ENCODE measurements around the gene NTSR2. TPM values are rescaled to one million over a fixed set of nuclear protein-coding genes. Genes with fewer than 3 reads are reported as not detected.

Gene NTSR2
- total RNA-seq, 1 experiment from 2014 or later, result not detected

GRCh38 chr2:11685906-11686470 lies 16.0 kb upstream of the NTSR2 start:
- Histone ChIP-seq H3K27ac (ENCODE audit: low read length) (no peak overlapping the region), H3K4me3 (ENCODE audit: low read length) (no peak overlapping the region), H3K36me3 (ENCODE audit: low read depth, low read length) (no peaks in the 10 kb centered on the region), H3K9me2 (replicated peaks; ENCODE audit: low read length) (no peaks in the 10 kb centered on the region), H2AFZ (ENCODE audit: low read length) (no peak overlapping the region), H3K4me2 (ENCODE audit: low read length) (no peak overlapping the region), H4K20me1 (ENCODE audit: low read length) (no peaks in the 10 kb centered on the region), H3K9ac (ENCODE audit: low read length) (no peak overlapping the region), H3K79me2 (ENCODE audit: low read length) (no peaks in the 10 kb centered on the region), H3K9me3 (ENCODE audit: low read length) (no peaks in the 10 kb centered on the region), H3K4me1 (ENCODE audit: insufficient read depth, low read length) (peaks cover 27% of the 10 kb centered on the region), H3F3A (ENCODE audit: low read length, unreplicated experiment) (no peaks in the 10 kb centered on the region), H3K27me3 (ENCODE audit: low read length) (no peaks in the 10 kb centered on the region)
- CTCF ChIA-PET, result no interaction called here
- POLR2A ChIA-PET (ENCODE audit: unreplicated experiment), result no interaction called here
- ATAC-seq (no peak), DNase-seq (no peak)
- intact Hi-C loops (cut with micrococcal nuclease), result no loop called here
- TF ChIP-seq EZH2phosphoT487 (IDR thresholded peaks at IDR 0.05; ENCODE audit: borderline replicate concordance, low read length) (no peak), EZH2 (IDR thresholded peaks at IDR 0.05; ENCODE audit: low read length, unreplicated experiment) (no peak)
- TF ChIP-seq, protein P1, sequence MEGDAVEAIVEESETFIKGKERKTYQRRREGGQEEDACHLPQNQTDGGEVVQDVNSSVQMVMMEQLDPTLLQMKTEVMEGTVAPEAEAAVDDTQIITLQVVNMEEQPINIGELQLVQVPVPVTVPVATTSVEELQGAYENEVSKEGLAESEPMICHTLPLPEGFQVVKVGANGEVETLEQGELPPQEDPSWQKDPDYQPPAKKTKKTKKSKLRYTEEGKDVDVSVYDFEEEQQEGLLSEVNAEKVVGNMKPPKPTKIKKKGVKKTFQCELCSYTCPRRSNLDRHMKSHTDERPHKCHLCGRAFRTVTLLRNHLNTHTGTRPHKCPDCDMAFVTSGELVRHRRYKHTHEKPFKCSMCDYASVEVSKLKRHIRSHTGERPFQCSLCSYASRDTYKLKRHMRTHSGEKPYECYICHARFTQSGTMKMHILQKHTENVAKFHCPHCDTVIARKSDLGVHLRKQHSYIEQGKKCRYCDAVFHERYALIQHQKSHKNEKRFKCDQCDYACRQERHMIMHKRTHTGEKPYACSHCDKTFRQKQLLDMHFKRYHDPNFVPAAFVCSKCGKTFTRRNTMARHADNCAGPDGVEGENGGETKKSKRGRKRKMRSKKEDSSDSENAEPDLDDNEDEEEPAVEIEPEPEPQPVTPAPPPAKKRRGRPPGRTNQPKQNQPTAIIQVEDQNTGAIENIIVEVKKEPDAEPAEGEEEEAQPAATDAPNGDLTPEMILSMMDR (conservative IDR thresholded peaks at IDR 0.05; ENCODE audit: low read depth, low read length), result no peak
- no TSS peak for BruUV-seq (replicated peaks)

GRCh38 chr2:11684894-11685460 lies 15.0 kb upstream of the NTSR2 start:
- ATAC-seq, result no peak
- Histone ChIP-seq H3K79me2 (ENCODE audit: low read length) (no peaks in the 10 kb centered on the region), H3K4me3 (ENCODE audit: low read length) (no peak overlapping the region), H3K27me3 (ENCODE audit: low read length) (no peaks in the 10 kb centered on the region), H3K27ac (ENCODE audit: low read length) (no peak overlapping the region), H4K20me1 (ENCODE audit: low read length) (no peaks in the 10 kb centered on the region), H3K4me1 (ENCODE audit: insufficient read depth, low read length) (peaks cover 20% of the 10 kb centered on the region), H3F3A (ENCODE audit: low read length, unreplicated experiment) (no peaks in the 10 kb centered on the region), H3K9me2 (replicated peaks; ENCODE audit: low read length) (no peaks in the 10 kb centered on the region), H2AFZ (ENCODE audit: low read length) (no peak overlapping the region), H3K9ac (ENCODE audit: low read length) (no peak overlapping the region), H3K9me3 (ENCODE audit: low read length) (no peaks in the 10 kb centered on the region), H3K4me2 (ENCODE audit: low read length) (no peak overlapping the region), H3K36me3 (ENCODE audit: low read depth, low read length) (no peaks in the 10 kb centered on the region)
- intact Hi-C loops (cut with micrococcal nuclease), result no loop called here
- POLR2A ChIA-PET (ENCODE audit: unreplicated experiment), result no interaction called here
- DNase-seq, result no peak
- CTCF ChIA-PET, result no interaction called here
- TF ChIP-seq, protein P1 (conservative IDR thresholded peaks at IDR 0.05; ENCODE audit: low read depth, low read length), result no peak
- no peak for TF ChIP-seq EZH2 (IDR thresholded peaks at IDR 0.05; ENCODE audit: low read length, unreplicated experiment)
- no peak for TF ChIP-seq EZH2phosphoT487 (IDR thresholded peaks at IDR 0.05; ENCODE audit: borderline replicate concordance, low read length)
- no TSS peak for BruUV-seq (replicated peaks)

GRCh38 chr2:11683966-11684365 lies 14.0 kb upstream of the NTSR2 start:
- no peak overlapping the region for H3K9ac ChIP-seq (ENCODE audit: low read length)
- no peaks in the 10 kb centered on the region for H3K9me2 ChIP-seq (replicated peaks; ENCODE audit: low read length)
- ATAC-seq (no peak), DNase-seq (no peak)
- peaks cover 18% of the 10 kb centered on the region for H3K4me1 ChIP-seq (ENCODE audit: insufficient read depth, low read length)
- H3F3A ChIP-seq (ENCODE audit: low read length, unreplicated experiment), result no peaks in the 10 kb centered on the region
- H3K4me3 ChIP-seq (ENCODE audit: low read length), result no peak overlapping the region
- ChIA-PET CTCF (no interaction called here), POLR2A (ENCODE audit: unreplicated experiment) (interaction anchor here (0.6 kb wide), 1 partner anchor 46 kb away, joined by 4 read pairs; no protein-coding TSS in a partner anchor)
- H2AFZ ChIP-seq (ENCODE audit: low read length), result no peak overlapping the region
- H3K79me2 ChIP-seq (ENCODE audit: low read length), result no peaks in the 10 kb centered on the region
- no TSS peak for BruUV-seq (replicated peaks)
- H3K36me3 ChIP-seq (ENCODE audit: low read depth, low read length), result no peaks in the 10 kb centered on the region
- no peak overlapping the region for H3K27ac ChIP-seq (ENCODE audit: low read length)
- intact Hi-C loops (cut with micrococcal nuclease), result loop anchor here (2.0 kb wide), 1 partner anchor 99 kb away; no protein-coding TSS in a partner anchor
- no peaks in the 10 kb centered on the region for H3K9me3 ChIP-seq (ENCODE audit: low read length)
- H3K27me3 ChIP-seq (ENCODE audit: low read length), result no peaks in the 10 kb centered on the region
- no peak for TF ChIP-seq EZH2phosphoT487 (IDR thresholded peaks at IDR 0.05; ENCODE audit: borderline replicate concordance, low read length)
- TF ChIP-seq, protein P1 (conservative IDR thresholded peaks at IDR 0.05; ENCODE audit: low read depth, low read length), result no peak
- TF ChIP-seq EZH2 (IDR thresholded peaks at IDR 0.05; ENCODE audit: low read length, unreplicated experiment), result no peak
- H3K4me2 ChIP-seq (ENCODE audit: low read length), result no peak overlapping the region
- no peaks in the 10 kb centered on the region for H4K20me1 ChIP-seq (ENCODE audit: low read length)

All from PC-3 (cell line).